ENCODE data around the gene PROSER1. TPM values are rescaled to one million over a fixed set of nuclear protein-coding genes. Genes with fewer than 3 reads are reported as not detected.

PROSER1 gene
- total and polyA plus RNA-seq, 2 of the 4 experiments (the other 2 are of a cell fraction), result 2.0 to 13.4 TPM

- H2AK5ac ChIP-seq (ENCODE audit: low read depth, low read length), result no peak overlapping the region
- H3K14ac ChIP-seq (replicated peaks; ENCODE audit: low read depth, low read length), result no peak overlapping the region
- no peak overlapping the region for H2AK9ac ChIP-seq (replicated peaks; ENCODE audit: low read depth, low read length, poor library complexity)
- 100% methylated on average over 1 of the region's 7 CpGs; no CpG with 5 or more reads in 1 of the 2 experiments for WGBS, 2 experiments (ENCODE audit: extremely low coverage in 2 of 2, insufficient read length in 1 of 2)
- H4K91ac ChIP-seq (ENCODE audit: insufficient read depth, low read depth, low read length), result no peak overlapping the region
- H3K4me1 ChIP-seq (ENCODE audit: control insufficient read depth, insufficient read depth, low read length), result peaks cover 2% of the 10 kb centered on the region; the same call in 1 of the 2 replicates
- peaks cover 13 to 27% of the 10 kb centered on the region in 2 experiments for H3K79me1 ChIP-seq (ENCODE audit: low read depth in 1 of 2, low read length in 2 of 2)
- 0 out of 2 replicates have a peak overlapping the region, but pooled peaks have one; percentile 20 for H3K23ac ChIP-seq (ENCODE audit: low read depth, low read length)
- POLR2A ChIA-PET (ENCODE audit: unreplicated experiment), result no interaction called here
- H3K36me3 ChIP-seq (ENCODE audit: control insufficient read depth, insufficient read depth, low read length), result no peaks in the 10 kb centered on the region
- peak overlapping the region; percentile 55; the same call in 1 of the 2 replicates for H3K56ac ChIP-seq (ENCODE audit: extremely low read depth, insufficient read depth, low read length)
- CTCF ChIA-PET, result no interaction called here
- H3K9me1 ChIP-seq (ENCODE audit: insufficient read depth, low read length), result no peaks in the 10 kb centered on the region; the same call in 1 of the 2 replicates
- no peak for TF ChIP-seq RCOR1 (IDR thresholded peaks at IDR 0.05; ENCODE audit: insufficient replicate concordance, low read length)
- DNase-seq, result no peak
- BruUV-seq (replicated peaks), result no TSS peak
- H3K27me3 ChIP-seq (ENCODE audit: control insufficient read depth, insufficient read depth, low read length), result no peaks in the 10 kb centered on the region
- no peak overlapping the region for H2BK15ac ChIP-seq (ENCODE audit: low read depth, low read length)
- H3K4ac ChIP-seq (ENCODE audit: low read depth, low read length), result no peak overlapping the region
- in situ Hi-C loops (cut with MboI; ENCODE audit: low sequenced_read_pairs) (no loop called here), intact Hi-C loops (cut with micrococcal nuclease) (loop anchor here (5.0 to 10.0 kb wide), 3 partner anchors 376 to 643 kb away; partner anchors contain the start of gene LHFPL6), dilution Hi-C loops (cut with HindIII; ENCODE audit: low sequenced_read_pairs, unreplicated experiment) (no loop called here)
- H2BK5ac ChIP-seq (ENCODE audit: low read depth, low read length, poor library complexity, severe bottlenecking), result no peak overlapping the region
- H2BK20ac ChIP-seq (ENCODE audit: low read depth, low read length), result no peak overlapping the region
- ATAC-seq (ENCODE audit: low read depth), result no peak
- H2AFZ ChIP-seq (replicated peaks; ENCODE audit: low read length, poor library complexity), result peak overlapping the region; percentile 98
- no peak overlapping the region for H3K18ac ChIP-seq (ENCODE audit: low read depth, low read length)
- peak overlapping the region; percentile 71; the same call in 1 of the 2 replicates for H3K9ac ChIP-seq (ENCODE audit: low read depth, low read length)
- peak overlapping the region; percentile 52 to 89 for H4K8ac ChIP-seq (ENCODE audit: low read depth in 2 of 2, low read length in 2 of 2)
- no peaks in the 10 kb centered on the region for H3K9me3 ChIP-seq (ENCODE audit: control insufficient read depth, insufficient read depth, low read length)
- no peak overlapping the region for H4K5ac ChIP-seq (ENCODE audit: low read depth, low read length)
- H3K4me3 ChIP-seq (ENCODE audit: insufficient read depth, low read depth, low read length), result peak overlapping the region; percentile 85
- no peak overlapping the region for H2BK120ac ChIP-seq (ENCODE audit: low read depth, low read length)
- peaks cover 4% of the 10 kb centered on the region; the same call in 1 of the 2 replicates for H4K20me1 ChIP-seq (ENCODE audit: insufficient read depth, low read length)
- H3K27ac ChIP-seq (ENCODE audit: insufficient read depth, low read length), result no peak overlapping the region; the same call in 1 of the 2 replicates
- peak overlapping the region; percentile 95 for H3K4me2 ChIP-seq (ENCODE audit: low read depth, low read length)
Observed at GRCh38 chr13:39039041-39039440, 1.2 kb upstream of the PROSER1 start.
